K562 (cell line): ENCODE results near the gene DENND1A. TPM values are rescaled to one million over a fixed set of nuclear protein-coding genes. Genes with fewer than 3 reads are reported as not detected.

Experiments used
- ATAC-seq: fragments of 200-7000 bp; cut with Tn5 transposase; 3 replicates; pipeline ENCODE4 v1.9.1; 2020; ENCODE audit warnings: moderate library complexity
- BruUV-seq: library from RNA; stranded (reverse); fragments of 400-500 nt; replicated peaks from 2 replicates; lab custom pipeline; 2021; lab: Mats Ljungman, UMichigan
- CTCF ChIA-PET: fragments of 300-600 bp; formaldehyde crosslinking; extraction: SDS; loops from one replicate; lab custom pipeline; 2021; ENCODE audit warnings: low intra/inter-chr PET ratio; lab: Yijun Ruan, JAX
- POLR2A ChIA-PET: fragments of 300-600, 350-650 bp; sonication (Branson Sonifier 250); formaldehyde crosslinking; extraction: SDS; loops from one replicate; lab custom pipeline; 2021; ENCODE audit warnings: antibody characterized with exemption, inconsistent platforms; lab: Yijun Ruan, JAX
- DNase-seq, 4 experiments: peaks; one replicate each; pipeline versions ENCODE4 v3.0.0 to v3.0.0-alpha.2; 2011 to 2018; ENCODE audit warnings: low spot score in 3 of 4, mixed read lengths in 3 of 4; ENCODE audit errors: extremely low read depth in 1 of 4
- FAIRE-seq: peaks from 2 replicates; lab custom pipeline; 2011; peaks lifted over from hg19 to GRCh38; lab: Jason Lieb, UNC
- H2AFZ ChIP-seq: 2 replicates; pipeline ENCODE4 v1.6.0; 2011; ENCODE audit warnings: low read depth, low read length, control low read depth, inconsistent platforms
- H3K27ac ChIP-seq: fragments of 200-600 bp; 3 replicates; pipeline ENCODE4 v1.8.0; 2011; ENCODE audit warnings: low read depth, mild to moderate bottlenecking, control low read depth, inconsistent platforms, low read length, moderate library complexity, mixed read lengths; ENCODE audit errors: extremely low read depth
- H3K27me3 ChIP-seq, 2 experiments: fragments of 300-600 bp in 1 of 2; 2 replicates in 1 of 2; 3 replicates in 1 of 2; pipeline versions ENCODE4 v1.6.0 to v1.8.0; 2011; ENCODE audit warnings: inconsistent platforms in 2 of 2, low read length in 2 of 2, mild to moderate bottlenecking in 1 of 2, mixed read lengths in 1 of 2, moderate library complexity in 1 of 2; ENCODE audit not compliant: control insufficient read depth in 2 of 2, insufficient read depth in 2 of 2
- H3K36me3 ChIP-seq: fragments of 300-600 bp; 3 replicates; pipeline ENCODE4 v1.8.0; 2011; ENCODE audit warnings: mild to moderate bottlenecking, low read length, inconsistent platforms; ENCODE audit not compliant: control insufficient read depth, insufficient read depth
- H3K4me1 ChIP-seq, 2 experiments: fragments of 200-600 bp in 1 of 2; replicated peaks in 1 of 2; 2 replicates in 1 of 2; 3 replicates in 1 of 2; pipeline versions ENCODE4 v1.5.1 to v1.8.0; 2011; ENCODE audit warnings: inconsistent platforms in 2 of 2, low read length in 2 of 2, mild to moderate bottlenecking in 1 of 2, mixed read lengths in 1 of 2, moderate library complexity in 1 of 2; ENCODE audit not compliant: control insufficient read depth in 2 of 2, insufficient read depth in 2 of 2
- H3K4me2 ChIP-seq: 2 replicates; pipeline ENCODE4 v1.6.1; 2011; ENCODE audit warnings: low read length, control low read depth, inconsistent platforms, mixed read lengths; ENCODE audit not compliant: insufficient read depth
- H3K4me3 ChIP-seq: fragments of 200-600 bp; sonication (generic), shearing (Covaris generic); 2 replicates; pipeline ENCODE4 v1.5.1; 2016; ENCODE audit warnings: control low read depth, inconsistent platforms
- H3K79me2 ChIP-seq: fragments of 200-600 bp; 3 replicates; pipeline ENCODE4 v1.8.0; 2011; ENCODE audit warnings: low read length, inconsistent platforms; ENCODE audit not compliant: control insufficient read depth, insufficient read depth
- H3K9ac ChIP-seq, 2 experiments: 2 replicates each; pipeline versions ENCODE4 v1.6.0 to v1.6.1; 2011; ENCODE audit warnings: low read depth in 2 of 2, low read length in 2 of 2, control low read depth in 1 of 2, inconsistent platforms in 1 of 2, mild to moderate bottlenecking in 1 of 2, mixed read lengths in 1 of 2; ENCODE audit not compliant: insufficient read depth in 1 of 2
- H3K9me1 ChIP-seq: one replicate; pipeline ENCODE4 v1.6.0; 2011; ENCODE audit warnings: inconsistent platforms, mild to moderate bottlenecking, low read length, moderate library complexity; ENCODE audit not compliant: control insufficient read depth, insufficient read depth
- H3K9me3 ChIP-seq: replicated peaks from 2 replicates; pipeline ENCODE4 v1.5.1; 2011; ENCODE audit warnings: low read depth, low read length, inconsistent platforms; ENCODE audit not compliant: control insufficient read depth, insufficient read depth
- H4K20me1 ChIP-seq: replicated peaks from 2 replicates; pipeline ENCODE4 v1.6.1; 2011; ENCODE audit warnings: low read length, inconsistent platforms, mixed read lengths; ENCODE audit not compliant: control insufficient read depth, insufficient read depth
- ARHGAP35 ChIP-seq: fragments of 450-650 bp; IDR thresholded peaks from 2 replicates; pipeline ENCODE4 v1.6.1; 2018; ENCODE audit not compliant: partially characterized antibody
- CEBPB ChIP-seq: fragments of 450-650 bp; IDR thresholded peaks from 2 replicates; pipeline ENCODE4 v1.6.1; 2016; ENCODE audit warnings: missing genetic modification characterization, missing compliant biosample characterization
- CEBPG ChIP-seq, 3 experiments: fragments of 200-800 bp in 1 of 3; sonication (Bioruptor generic) in 1 of 3; sonication (generic) in 1 of 3; formaldehyde crosslinking in 1 of 3; IDR thresholded peaks in 2 of 3; conservative IDR thresholded peaks in 1 of 3; 2 replicates each; pipeline versions ENCODE4 v1.6.1 to v1.8.0; 2016 to 2022; ENCODE audit warnings: missing compliant biosample characterization in 2 of 3, missing genetic modification characterization in 2 of 3, mild to moderate bottlenecking in 1 of 3, missing genetic modification reagents in 1 of 3
- MYC ChIP-seq, 2 experiments: fragments of 250-450 bp in 1 of 2; sonication (Bioruptor Pico) in 1 of 2; IDR thresholded peaks; 2 replicates each; pipeline versions ENCODE4 v1.5.1 to v1.6.1; 2012 to 2021; ENCODE audit warnings: low read depth in 2 of 2, borderline replicate concordance in 1 of 2, improper control_type of control experiment in 1 of 2, low read length in 1 of 2, mild to moderate bottlenecking in 1 of 2, moderate library complexity in 1 of 2
- NFIC ChIP-seq: fragments of 450-650 bp; IDR thresholded peaks from 2 replicates; pipeline ENCODE4 v1.6.1; 2017; ENCODE audit warnings: mild to moderate bottlenecking, inconsistent platforms
- NFIX ChIP-seq: fragments of 250-450 bp; sonication (Bioruptor Pico); IDR thresholded peaks from 2 replicates; pipeline ENCODE4 v1.4.0; 2020; ENCODE audit warnings: low read depth, mild to moderate bottlenecking, moderate library complexity
- SMARCA4 ChIP-seq: fragments of 450-650 bp; IDR thresholded peaks from 2 replicates; pipeline ENCODE4 v1.6.1; 2016
- SPI1 ChIP-seq: IDR thresholded peaks from 2 replicates; pipeline ENCODE4 v1.6.1; 2011; ENCODE audit warnings: low read depth, low read length, control low read depth, borderline replicate concordance
- USF2 ChIP-seq: sonication (generic); formaldehyde crosslinking; IDR thresholded peaks from 2 replicates; pipeline ENCODE4 v1.5.0; 2020; ENCODE audit warnings: missing genetic modification reagents
- ZFP36 ChIP-seq: fragments of 150-350 bp; IDR thresholded peaks from 2 replicates; pipeline ENCODE4 v1.6.1; 2018; ENCODE audit warnings: low read length, low read depth; ENCODE audit not compliant: partially characterized antibody
- ZNF212 ChIP-seq: fragments of 450-650 bp; formaldehyde crosslinking; IDR thresholded peaks from 2 replicates; pipeline ENCODE4 v1.4.0; 2020; ENCODE audit warnings: mild to moderate bottlenecking
- WGBS: fragments of 100-300 bp; shearing (Covaris generic); methylation state at CpG from one replicate; pipeline ENCODE4 v1.1.6; 2016; ENCODE audit warnings: low coverage, mixed read lengths; ENCODE audit not compliant: insufficient coverage; ENCODE audit errors: missing lambda C conversion rate; 5-methylcytosine and 5-hydroxymethylcytosine counted together
- in situ Hi-C: fragments of 300-500 bp; cut with MboI; formaldehyde crosslinking; loops from 4 replicates; pipeline ENCODE4 v1.15.0; 2018; ENCODE audit warnings: inconsistent platforms, mixed read lengths
- intact Hi-C: fragments of 100-400 bp; cut with micrococcal nuclease; formaldehyde crosslinking; loops from 2 replicates; pipeline ENCODE4 v1.14.2; 2022
- polyA plus RNA-seq, 8 experiments: library from polyadenylated mRNA; depleted of rRNA in 4 of 8; stranded (reverse) in 5 of 8; unstranded in 3 of 8; fragments of >200 nt; fragmentation: Nextera tagmentation in 2 of 8; fragmentation: Illumina TruSeq in 1 of 8; extraction: Ambion mirVana in 2 of 8; extraction: Trizol in 1 of 8; gene quantifications; 2 replicates each; pipeline versions ENCODE4 v1.2.1 to v1.2.3, GENCODE V29; 2011 to 2014; ENCODE audit warnings: inconsistent platforms in 1 of 8, missing spikeins in 1 of 8
- total RNA-seq, 7 experiments: library from RNA; depleted of rRNA in 6 of 7; stranded (reverse); fragments of >200 nt in 6 of 7; fragmentation: Illumina TruSeq in 2 of 7; extraction: Trizol in 2 of 7; gene quantifications; 2 replicates each; pipeline versions ENCODE4 v1.2.1 to v1.2.3, GENCODE V29; 2011 to 2021; ENCODE audit warnings: low replicate concordance in 1 of 7
- TF ChIP-seq, protein P1 (sequence below): fragments of 200-800 bp; sonication (Bioruptor generic); IDR thresholded peaks from 2 replicates; pipeline ENCODE4 v1.6.1; 2017; ENCODE audit warnings: missing genetic modification characterization, missing compliant biosample characterization

The DENND1A gene
- total and polyA plus RNA-seq, 9 of the 15 experiments (the other 6 are each of a cell fraction or from before 2014, with no cell fraction given), result 7.6 to 29.5 (median 15.7) TPM

DNA sequence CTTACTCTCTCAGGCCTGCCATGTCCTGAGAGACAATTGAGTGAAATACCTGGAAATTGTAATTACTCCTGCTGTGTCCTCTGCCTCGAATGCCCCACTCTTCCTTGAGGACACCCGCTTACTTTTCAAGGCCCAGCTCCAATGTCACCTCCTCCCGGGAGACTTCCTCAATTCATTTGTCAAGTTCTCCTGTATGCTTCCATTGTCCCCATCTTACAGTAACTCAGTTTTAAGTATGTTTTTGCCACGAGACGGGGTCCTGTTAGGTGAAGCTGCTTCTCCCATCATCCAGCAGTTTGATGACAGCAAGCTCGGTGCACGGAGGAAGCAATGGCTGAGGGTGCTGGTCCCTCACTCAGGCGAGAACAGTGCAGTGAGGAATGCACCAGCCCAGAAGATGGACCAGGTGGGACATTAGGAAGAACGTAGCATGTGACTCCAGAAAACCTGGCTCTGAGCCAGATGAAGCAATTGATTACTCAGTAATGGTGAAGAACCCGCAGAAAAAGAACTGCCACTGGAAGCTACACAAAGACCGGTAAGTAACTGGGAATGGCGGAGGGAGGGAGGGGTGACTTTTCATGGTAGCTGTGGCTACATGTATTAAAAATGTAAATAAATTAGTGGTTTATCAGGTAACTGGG is 274.8 kb downstream of the DENND1A start:
- Histone ChIP-seq H3K4me2 (peak overlapping the region; percentile 70; the same call in 1 of the 2 replicates), H3K9ac (peak overlapping the region in 1 of 2 experiments; percentile 81; a peak in 2 of 4 replicates), H2AFZ (peak overlapping the region; percentile 49; the same call in 1 of the 2 replicates), H3K27ac (no peak overlapping the region), H3K9me3 (no peaks in the 10 kb centered on the region), H3K4me1 (peaks cover 27% of the 10 kb centered on the region in 2 experiments)
- FAIRE-seq (no peak), DNase-seq (peak; percentile 12 to 35 (median 18))
- WGBS, result 42% methylated on average over 11 of the region's 12 CpGs
- POLR2A ChIA-PET, result interaction anchor here (0.7 to 2.3 kb wide), 7 partner anchors 8 to 110 kb away, joined by 3 to 8 read pairs (median 3); no protein-coding TSS in a partner anchor
- in situ Hi-C loops, result no loop called here
- TF ChIP-seq NFIX, result peak; percentile 49
- peak; percentile 96 for TF ChIP-seq NFIC
- no peak for TF ChIP-seq ZNF212 (CRISPR knock-in tag)
- TF ChIP-seq CEBPG (CRISPR knock-in tag; IDR thresholded peaks at IDR 0.05), result no peak
- TF ChIP-seq CEBPG (tag; conservative IDR thresholded peaks at IDR 0.05 in 1 of 2, IDR thresholded peaks at IDR 0.05 in 1 of 2), result 0 out of 4 replicates have a peak, but pooled peaks of 1 of the 2 experiments have one; percentile 23
- peak; percentile 2; the same call in 1 of the 2 replicates for TF ChIP-seq MYC (IDR thresholded peaks at IDR 0.05; ENCODE audit: low read depth, low read length)
- no peak for TF ChIP-seq MYC (CRISPR knock-in tag; IDR thresholded peaks at IDR 0.05; ENCODE audit: borderline replicate concordance, low read depth)
- peak; percentile 77 for TF ChIP-seq ZFP36
- no peak for TF ChIP-seq SMARCA4
- TF ChIP-seq USF2 (CRISPR knock-in tag), result no peak
- TF ChIP-seq, protein P1, sequence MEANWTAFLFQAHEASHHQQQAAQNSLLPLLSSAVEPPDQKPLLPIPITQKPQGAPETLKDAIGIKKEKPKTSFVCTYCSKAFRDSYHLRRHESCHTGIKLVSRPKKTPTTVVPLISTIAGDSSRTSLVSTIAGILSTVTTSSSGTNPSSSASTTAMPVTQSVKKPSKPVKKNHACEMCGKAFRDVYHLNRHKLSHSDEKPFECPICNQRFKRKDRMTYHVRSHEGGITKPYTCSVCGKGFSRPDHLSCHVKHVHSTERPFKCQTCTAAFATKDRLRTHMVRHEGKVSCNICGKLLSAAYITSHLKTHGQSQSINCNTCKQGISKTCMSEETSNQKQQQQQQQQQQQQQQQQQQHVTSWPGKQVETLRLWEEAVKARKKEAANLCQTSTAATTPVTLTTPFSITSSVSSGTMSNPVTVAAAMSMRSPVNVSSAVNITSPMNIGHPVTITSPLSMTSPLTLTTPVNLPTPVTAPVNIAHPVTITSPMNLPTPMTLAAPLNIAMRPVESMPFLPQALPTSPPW (CRISPR knock-in tag), result no peak
- peak; percentile 55; the same call in 1 of the 2 replicates for TF ChIP-seq SPI1
- TF ChIP-seq CEBPB (tag), result 0 out of 2 replicates have a peak, but pooled peaks have one; percentile 10
- no peak for TF ChIP-seq ARHGAP35
- TF ChIP-seq, all 486 proteins: peak for 7
- H3K36me3 ChIP-seq, result peaks cover 2% of the 10 kb centered on the region; the same call in 1 of the 3 replicates
- H3K27me3 ChIP-seq, result no peaks in the 10 kb centered on the region
- BruUV-seq, result no TSS peak
- no peaks in the 10 kb centered on the region for H3K79me2 ChIP-seq
- H3K4me3 ChIP-seq, result no peak overlapping the region
- intact Hi-C loops, result no loop called here
- no peak; the same call in 2 of the 3 replicates for ATAC-seq
- H4K20me1 ChIP-seq, result peaks cover 4% of the 10 kb centered on the region; the same call in 1 of the 2 replicates
- CTCF ChIA-PET, result no interaction called here
- H3K9me1 ChIP-seq, result peaks cover 3% of the 10 kb centered on the region
